Fibroblast of upper back skin (primary cell): ENCODE measurements around the gene IFIT3.
A peak's percentile ranks its signal among the peaks of the same experiment; 100 is the strongest.

Experiments
- DNase-seq: peaks from one replicate; pipeline ENCODE4 v3.0.0-alpha.2; 2013

Gene IFIT3

DNA sequence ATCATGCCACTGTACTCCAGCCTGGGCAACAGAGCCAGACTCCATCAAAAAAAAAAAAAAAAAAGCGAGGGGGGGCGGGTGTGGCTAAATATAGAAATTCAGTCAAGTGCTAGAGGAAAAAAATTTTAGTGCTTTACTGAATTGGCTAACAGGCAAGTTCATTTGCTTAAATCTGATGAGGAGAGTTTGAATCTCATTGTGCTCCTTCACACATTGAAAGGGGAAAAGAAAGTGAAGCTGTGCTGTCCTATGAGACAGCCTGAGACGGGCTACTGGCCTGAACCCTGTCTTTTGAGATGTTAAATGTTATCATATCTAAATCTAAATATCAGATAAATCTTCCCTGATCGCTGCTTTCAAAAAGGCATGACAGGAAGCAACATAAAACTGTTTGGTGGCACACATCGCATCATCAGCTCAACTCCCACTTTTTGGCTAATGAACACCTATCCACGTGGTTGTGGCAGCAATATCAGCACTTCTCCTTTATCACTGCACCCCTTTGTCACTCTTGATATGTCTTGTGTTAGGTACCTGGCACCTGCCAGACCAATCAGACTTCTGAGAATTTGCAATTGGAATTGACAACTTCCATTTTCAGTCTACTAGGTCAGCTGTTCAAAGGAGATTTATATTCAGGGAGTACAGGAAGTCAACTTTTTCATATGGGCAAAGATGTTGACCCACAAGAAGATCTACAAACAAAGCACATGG is 36.1 kb downstream of the IFIT3 start:
- DNase-seq = no peak

DNA sequence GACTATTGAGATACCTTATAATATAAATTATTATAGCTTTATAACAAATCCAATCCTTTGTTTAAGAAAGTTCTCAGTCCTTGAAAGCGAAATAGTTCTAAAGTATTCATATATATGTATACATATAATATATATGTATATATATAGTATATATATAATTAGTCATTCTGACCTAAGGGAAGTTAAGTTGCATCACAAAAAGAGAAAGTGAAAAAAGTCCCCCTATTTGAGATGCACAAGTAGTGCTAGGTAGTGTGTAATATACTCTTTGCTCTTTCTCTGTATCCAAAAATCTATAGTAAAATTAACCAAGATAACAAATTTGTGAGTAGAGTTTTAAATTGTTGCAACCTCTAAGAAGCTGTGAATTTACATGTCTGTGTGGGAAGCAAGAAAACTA is 36.7 kb downstream of the IFIT3 start:
- DNase-seq = no peak

DNA sequence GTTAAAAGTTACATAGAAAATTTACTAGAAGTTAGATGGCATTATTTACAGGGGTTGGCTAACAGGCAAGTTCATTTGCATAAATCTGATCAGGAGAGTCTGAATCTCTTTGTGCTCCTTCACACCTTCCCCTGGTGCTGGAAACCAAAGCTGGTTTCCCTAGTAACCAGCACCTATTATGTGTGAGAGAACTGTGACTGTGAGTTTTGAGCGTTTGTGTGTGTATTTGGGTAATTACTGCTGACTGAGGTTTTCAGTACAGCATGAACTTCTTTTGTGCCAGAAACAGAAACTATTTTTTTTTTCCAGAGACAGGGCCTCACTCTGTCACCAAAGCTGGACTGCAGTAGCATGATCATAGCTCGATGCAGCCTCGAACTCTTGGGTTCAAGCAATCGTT is 39.7 kb downstream of the IFIT3 start:
- DNase-seq = no peak

DNA sequence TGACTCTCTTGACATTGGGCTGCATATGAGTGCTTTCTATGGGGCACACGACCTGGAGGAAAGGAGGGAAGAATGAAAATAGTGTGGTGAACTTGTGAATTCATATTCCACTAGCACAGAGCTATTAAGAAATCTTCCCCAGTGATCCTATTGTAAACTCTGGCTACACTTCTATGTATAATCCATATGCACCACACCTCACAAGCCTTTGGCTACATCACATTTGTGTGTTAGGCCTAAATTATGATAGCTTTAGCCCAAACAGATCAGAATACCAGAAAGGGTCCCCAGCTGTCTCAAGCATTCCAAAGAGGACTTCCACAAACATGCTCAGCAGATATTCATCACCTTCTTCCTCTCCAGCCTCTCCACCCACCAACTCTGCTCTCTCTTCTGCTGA is 40.3 kb downstream of the IFIT3 start:
- DNase-seq = no peak

DNA sequence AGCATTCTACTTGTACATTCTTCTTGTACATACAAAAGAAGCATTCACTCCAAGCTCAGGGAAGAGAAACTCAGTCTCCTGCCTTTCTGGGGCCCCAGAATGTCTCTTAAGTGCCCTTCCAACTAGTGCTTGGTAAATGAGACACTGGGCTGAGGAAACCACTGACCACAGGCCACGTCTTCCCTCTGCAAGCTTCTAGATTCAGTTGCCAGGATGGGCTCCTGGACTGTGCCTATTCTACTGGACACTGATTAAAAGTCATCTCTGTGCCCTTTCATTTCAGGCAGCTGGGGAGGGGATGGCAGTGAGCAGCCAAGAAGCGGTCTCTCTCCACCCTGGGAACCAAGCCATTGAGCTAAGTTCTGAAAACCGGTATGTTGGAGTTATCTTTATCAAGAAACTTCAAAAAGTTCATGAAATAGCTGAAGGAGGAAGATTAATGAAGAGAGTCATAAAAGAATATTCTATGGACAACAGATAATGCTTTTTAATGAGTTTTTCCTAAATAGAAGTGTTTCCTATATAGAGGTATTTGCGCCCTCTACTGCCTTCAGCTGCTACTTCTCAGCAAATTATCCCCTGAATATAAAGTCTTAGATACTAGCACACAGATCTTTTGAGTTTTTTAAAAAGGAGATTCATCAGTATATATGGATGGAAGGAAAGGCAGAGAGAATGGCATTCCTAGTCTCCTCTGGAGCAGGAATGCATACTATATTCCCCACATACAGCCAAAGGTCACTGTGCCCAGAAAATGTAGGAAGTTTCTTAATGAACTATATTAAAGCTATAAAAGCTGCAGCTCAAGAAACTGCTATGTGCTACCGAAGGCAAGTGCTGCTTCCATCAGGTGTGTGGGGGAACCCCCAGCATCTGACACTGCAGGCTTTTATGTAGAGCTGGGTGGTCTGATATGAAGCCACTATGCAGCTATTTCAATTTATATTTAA is 41.6 kb downstream of the IFIT3 start:
- peak; percentile 56 for DNase-seq

DNA sequence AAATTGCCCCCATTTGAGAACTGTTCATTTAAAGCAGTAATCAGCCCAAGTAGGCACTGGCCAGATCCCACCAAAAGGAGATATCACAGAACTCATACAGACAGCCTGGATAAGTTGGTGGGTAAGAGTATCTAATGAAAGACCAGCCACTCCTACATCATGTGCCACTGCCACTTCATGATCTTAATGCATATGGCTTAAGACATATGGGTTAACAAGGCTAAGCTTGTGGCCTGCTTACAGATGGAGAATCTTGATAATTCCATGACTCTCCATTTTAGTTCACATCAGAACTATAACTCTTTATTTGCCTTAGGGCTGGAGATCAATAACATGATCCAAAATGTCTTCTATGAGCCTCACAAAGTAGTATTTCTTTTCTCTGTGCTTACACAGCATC is 43.3 kb downstream of the IFIT3 start:
- DNase-seq = no peak

DNA sequence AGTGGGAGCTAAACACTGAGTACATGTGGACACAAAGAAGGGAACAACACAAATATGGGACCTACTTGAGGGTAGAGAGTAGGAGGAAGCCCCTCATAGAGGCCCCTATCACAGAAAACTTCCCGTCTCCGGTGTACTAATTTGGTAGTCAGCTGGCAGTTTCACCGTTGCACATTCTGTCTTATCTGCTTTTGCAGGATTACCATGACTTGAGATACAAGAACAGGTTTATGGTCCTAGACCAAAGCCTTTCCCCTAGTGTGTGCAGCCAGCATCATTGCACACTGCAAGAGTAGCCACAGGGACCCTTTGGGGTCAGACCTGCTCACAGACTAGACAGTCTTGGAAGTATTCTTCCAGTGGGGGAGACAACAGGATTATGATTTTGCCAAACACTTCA is 44.2 kb downstream of the IFIT3 start:
- DNase-seq = no peak

DNA sequence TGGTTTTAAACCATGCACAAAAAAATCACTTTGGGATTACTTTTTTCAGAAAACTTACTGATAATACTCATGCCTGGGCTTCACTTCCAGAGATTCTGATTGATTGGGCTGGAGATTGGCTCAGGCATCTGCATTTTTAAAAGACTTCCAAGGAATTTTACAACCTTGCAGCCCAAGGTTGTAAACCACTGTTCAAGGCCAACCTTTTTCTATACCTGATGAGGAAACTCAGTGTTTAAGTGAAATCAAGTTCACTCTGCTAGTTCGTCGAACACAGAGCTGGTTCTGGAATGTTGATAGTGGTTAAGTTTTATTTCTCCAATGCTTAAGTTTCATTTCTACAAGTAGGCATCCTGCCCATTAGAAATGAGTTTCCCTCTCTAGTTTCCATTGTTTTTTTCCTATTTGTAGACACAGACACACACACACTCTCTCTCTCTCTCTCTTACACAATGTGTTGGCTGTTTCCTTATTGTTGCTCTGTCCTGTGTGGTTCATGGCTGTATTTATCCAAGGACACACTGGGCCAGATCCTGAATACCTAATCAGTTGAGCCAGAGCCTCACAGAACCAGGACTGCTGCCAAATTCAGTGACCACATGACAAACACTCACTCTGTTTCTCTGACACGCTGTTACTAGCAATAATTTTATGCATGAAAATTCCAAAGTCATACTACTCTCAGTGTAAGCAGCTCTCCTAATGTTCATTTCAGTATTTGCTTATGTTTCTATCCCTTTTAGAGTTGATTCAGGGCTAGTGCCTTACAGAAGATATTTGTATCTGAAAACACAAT is 46.3 kb downstream of the IFIT3 start:
- DNase-seq = peak; percentile 83

DNA sequence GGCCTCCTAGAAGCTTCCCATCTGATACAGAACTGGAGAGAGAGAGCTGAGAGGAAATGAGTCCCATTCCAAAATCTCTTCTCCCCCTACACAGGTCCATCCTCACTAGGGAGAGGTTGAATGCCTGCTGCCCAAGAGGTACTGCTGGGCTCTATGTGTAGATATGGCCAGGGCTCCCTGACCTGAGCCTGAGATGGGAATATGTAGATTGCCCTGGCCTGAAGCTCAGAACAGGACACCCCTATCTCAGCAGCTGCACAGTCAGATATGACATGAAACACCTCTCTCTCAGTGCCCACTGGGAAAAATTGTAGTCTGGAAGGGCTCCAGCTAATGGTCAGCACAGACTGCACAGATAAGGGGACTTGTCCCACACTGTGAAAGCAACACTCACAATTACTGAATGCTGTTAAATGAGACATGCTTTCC is 46.9 kb downstream of the IFIT3 start:
- no peak for DNase-seq

DNA sequence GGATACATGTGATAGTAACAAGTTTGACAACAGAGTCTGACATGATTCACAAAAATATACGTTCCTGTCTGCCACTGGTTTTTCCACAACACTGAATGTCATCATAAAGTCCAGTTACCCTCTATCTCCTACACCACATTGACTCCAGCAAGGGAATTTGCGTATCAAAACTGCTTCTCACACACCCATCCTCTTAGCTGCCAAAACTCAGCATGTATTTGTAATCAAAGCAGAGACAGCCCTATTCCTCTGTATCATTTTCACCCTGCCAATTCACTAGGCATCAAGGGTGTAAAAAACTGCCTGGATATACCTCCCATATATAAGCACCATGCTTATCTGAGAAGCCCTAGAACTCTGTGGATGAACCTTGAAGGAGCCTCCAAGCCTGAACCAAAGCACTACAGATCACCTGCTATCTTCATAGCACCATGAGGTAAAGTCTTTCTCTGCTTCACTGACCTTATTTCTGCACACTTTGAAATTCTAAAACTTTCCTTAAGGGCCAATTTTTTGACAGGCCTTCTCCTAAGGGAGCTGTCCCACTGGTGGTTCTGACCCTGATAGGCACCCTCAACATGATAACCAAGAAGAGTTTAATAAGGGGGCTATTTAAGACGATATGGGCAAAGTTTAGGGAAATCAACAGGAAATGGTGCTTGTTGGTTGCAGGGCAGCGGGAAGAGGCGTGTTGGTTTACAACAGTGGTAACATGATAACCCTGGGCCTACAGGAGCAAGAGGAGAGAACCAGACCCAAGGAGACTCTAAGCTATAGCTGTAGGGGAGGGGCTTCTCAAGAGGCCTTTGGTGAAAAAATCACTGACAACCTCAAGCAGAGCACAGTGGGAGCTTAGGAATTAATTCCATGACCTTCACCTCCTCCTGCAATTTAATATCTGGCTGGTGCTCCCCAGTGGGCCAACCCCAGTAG is 50.2 kb downstream of the IFIT3 start, which contains the start of gene IFIT1B:
TSS of gene IFIT1B (plus strand) at position 352 of the 933 bp plus-strand sequence. CDS start at position 432, 80 bp downstream.
- no peak for DNase-seq

DNA sequence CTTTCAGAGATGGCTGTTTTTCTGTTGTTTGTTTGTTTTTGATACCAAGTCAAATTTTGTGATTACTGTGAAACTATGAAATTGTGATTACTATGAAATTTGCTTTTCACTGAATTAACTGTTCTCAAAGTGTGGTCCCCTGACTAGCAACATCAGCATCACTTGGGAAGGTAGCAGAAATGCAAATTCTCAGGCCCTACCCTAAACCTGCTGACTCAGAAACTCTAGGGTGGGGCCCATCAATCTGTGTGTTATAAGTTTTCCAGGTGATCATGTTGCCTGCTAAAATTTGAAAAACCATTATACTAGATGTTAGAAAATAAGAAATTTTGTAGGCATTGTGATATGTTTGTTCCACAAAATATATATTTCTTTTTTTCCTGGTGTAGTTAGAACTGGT is 51.3 kb downstream of the IFIT3 start:
- no peak for DNase-seq

DNA sequence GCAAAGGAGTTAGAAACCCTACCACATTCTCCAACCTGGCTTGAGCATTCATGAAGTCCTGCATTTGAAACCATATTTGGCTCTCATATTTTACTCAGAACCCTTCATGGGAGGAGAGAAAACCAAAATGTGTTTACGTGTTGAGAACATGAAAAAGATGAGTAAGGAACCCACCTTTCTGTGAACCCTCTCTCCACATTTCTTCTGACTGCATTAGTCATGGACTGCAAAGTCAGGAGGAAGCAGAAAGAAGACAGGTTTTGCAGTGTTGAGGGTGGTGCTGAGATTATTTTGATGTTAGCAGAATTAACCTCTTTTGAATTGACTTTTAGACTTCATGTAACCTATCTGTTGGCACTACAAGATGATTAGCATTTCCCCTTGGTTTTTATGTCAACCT is 55.0 kb downstream of the IFIT3 start:
- DNase-seq = no peak

DNA sequence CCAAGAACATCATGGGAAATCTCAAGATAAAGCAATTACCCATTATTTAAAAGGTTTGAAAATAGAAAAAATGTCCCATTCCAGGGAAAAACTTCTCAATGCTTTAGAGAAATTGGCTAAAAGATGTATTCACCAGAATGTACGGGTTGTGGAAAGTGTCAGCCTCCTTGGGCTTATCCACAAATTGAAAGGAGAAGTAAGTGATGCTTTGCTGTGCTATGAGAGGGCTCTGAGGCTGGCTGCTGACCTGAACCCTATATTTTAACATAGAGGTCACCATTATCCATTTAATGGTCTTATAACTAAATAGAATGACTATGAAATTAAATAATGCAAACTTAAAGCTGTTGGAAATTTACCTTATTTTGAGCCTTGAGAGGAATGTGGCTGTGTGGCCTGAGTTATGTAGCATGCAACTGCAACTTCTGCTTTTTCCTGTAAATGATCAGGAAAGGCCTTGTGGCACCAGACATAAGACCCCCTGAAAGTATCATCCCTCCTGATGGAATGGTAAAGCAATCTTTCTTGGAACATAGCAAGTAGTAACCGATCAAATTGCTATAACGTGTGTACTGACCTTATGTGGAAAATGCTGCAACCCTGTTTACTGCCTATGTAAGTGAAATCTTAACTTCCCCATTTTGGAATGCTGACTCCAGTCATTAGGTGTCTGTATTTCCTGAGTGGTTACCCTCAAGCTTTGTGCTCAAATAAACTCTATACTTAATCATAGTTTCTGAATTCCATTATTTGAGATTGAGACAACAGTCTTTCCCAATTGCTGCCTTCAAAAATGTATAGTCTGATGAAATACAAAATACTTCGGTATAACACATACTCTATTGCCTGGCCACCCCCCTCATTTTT is 56.9 kb downstream of the IFIT3 start:
- DNase-seq = peak; percentile 62

DNA sequence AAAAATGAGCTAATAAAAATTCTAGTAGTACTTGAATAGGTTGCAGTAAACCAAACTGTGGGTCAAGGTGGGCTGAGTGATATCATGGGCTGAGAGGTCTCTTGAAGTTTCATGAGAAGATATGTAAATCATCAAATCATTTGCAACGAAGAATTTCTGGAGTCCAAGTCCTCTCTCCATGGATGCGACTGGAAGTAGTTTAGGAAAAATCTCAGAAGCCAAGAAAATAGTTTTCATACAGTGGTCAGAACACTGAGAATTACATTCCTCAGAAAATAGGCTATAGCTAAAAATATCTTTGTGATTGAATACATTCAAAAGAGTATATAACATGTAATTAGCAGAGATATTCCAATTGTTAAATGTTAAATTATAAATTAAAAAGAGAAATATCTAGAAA is 61.0 kb downstream of the IFIT3 start:
- DNase-seq = no peak

DNA sequence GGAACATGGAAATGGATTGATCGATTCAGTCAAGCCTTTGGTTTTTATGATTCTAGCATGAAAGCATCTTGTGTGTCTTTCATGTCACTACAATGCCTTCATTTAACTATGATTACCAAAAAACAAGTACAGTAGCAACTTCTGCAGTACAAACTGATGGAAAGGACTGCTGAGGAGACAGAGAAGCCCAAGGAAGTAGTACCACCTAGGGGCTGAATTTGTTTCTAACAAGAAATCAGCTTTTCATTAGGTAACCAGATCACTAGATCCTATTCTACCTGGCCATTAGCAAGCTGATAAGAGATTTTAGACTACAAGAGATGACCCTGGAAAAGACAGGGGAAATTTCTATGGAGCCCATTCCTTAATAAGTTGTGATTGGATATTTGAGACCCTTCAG is 61.5 kb downstream of the IFIT3 start:
- DNase-seq = peak; percentile 50
